Measurements from ENCODE around the gene TNP2.

DNA sequence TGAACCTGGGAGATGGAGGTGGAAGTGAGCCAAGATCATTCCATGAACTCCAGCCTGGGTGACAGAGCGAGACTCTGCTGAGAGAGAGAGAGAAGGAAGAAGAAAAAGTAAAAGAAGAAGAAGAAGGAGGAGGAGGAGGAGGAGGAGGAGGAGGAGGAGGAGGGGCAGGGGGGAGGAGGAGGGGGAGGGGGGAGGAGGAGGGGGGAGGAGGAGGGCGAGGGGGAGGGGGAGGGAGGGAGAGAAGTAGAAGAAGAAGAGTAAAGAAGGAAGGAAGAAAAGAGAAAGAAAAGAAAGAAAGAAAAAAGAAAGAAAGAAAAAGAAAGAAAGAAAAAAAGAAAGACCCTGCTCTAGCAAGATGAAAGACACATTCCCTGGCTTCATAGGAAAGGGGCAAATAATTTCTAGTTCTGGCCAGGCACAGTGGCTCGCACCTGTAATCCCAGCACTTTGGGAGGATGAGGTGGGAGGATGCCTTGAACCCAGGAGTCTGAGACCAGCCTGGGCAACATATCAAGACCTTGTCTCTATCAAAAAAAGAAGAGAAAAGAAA lies 36.7 kb downstream of the TNP2 start:
- TF ChIP-seq, protein P1, sequence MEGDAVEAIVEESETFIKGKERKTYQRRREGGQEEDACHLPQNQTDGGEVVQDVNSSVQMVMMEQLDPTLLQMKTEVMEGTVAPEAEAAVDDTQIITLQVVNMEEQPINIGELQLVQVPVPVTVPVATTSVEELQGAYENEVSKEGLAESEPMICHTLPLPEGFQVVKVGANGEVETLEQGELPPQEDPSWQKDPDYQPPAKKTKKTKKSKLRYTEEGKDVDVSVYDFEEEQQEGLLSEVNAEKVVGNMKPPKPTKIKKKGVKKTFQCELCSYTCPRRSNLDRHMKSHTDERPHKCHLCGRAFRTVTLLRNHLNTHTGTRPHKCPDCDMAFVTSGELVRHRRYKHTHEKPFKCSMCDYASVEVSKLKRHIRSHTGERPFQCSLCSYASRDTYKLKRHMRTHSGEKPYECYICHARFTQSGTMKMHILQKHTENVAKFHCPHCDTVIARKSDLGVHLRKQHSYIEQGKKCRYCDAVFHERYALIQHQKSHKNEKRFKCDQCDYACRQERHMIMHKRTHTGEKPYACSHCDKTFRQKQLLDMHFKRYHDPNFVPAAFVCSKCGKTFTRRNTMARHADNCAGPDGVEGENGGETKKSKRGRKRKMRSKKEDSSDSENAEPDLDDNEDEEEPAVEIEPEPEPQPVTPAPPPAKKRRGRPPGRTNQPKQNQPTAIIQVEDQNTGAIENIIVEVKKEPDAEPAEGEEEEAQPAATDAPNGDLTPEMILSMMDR (IDR thresholded peaks at IDR 0.05; ENCODE audit: low read depth, low read length, poor library complexity, severe bottlenecking): no peak
- no peak for TF ChIP-seq EZH2phosphoT487 (IDR thresholded peaks at IDR 0.05; ENCODE audit: borderline replicate concordance, low read length)
